Measurements from ENCODE around the gene SLC37A2. TPM values are rescaled to one million over a fixed set of nuclear protein-coding genes. Genes with fewer than 3 reads are reported as not detected.

SLC37A2 gene
- total and polyA plus RNA-seq, 2 experiments from 2014 or later = 0.98 to 1.0 TPM

DNA sequence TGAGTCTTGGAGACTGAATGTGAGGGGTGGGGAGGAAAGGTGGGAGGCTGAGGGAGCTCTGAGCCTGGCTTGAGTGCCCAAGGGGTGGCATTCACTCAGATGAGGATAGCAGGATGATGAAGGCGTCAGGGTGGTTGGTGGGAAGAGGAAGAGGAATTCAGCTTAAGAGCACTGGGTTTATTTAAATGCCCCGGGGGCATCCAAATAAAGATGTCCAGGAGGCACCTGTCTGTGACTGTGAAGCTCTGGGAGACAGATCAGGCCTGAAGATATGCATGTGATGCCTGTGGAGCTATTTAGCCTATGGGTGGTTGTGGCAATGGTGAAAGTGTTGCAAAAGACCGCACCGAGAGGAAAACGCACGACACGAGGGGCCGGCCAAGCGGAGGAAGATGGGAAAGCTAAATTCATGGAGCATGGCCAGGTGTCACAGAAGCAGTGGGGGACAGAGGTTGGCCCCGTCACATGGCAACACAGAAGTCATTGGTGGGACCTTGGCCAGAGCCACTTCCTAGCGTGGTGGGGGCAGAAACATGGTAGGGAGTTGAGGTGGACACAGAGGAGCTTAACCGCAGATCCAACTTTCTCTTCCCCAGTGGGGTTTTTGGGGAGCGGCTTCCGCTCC is 15.5 kb downstream of the SLC37A2 start:
- H3K27me3 ChIP-seq = no peaks in the 10 kb centered on the region
- H3K36me3 ChIP-seq = no peaks in the 10 kb centered on the region
- H3K9me3 ChIP-seq (ENCODE audit: low read depth) = no peaks in the 10 kb centered on the region
- TF ChIP-seq, protein P1, sequence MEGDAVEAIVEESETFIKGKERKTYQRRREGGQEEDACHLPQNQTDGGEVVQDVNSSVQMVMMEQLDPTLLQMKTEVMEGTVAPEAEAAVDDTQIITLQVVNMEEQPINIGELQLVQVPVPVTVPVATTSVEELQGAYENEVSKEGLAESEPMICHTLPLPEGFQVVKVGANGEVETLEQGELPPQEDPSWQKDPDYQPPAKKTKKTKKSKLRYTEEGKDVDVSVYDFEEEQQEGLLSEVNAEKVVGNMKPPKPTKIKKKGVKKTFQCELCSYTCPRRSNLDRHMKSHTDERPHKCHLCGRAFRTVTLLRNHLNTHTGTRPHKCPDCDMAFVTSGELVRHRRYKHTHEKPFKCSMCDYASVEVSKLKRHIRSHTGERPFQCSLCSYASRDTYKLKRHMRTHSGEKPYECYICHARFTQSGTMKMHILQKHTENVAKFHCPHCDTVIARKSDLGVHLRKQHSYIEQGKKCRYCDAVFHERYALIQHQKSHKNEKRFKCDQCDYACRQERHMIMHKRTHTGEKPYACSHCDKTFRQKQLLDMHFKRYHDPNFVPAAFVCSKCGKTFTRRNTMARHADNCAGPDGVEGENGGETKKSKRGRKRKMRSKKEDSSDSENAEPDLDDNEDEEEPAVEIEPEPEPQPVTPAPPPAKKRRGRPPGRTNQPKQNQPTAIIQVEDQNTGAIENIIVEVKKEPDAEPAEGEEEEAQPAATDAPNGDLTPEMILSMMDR (IDR thresholded peaks at IDR 0.05; ENCODE audit: low read depth, low read length) = no peak
- DNase-seq (ENCODE audit: low read depth in 1 of 2, low spot score in 1 of 2) = no peak
- H3K27ac ChIP-seq = no peak overlapping the region
- peaks cover 3% of the 10 kb centered on the region for H3K4me1 ChIP-seq (ENCODE audit: low read depth)
- H3K4me3 ChIP-seq = no peak overlapping the region

DNA sequence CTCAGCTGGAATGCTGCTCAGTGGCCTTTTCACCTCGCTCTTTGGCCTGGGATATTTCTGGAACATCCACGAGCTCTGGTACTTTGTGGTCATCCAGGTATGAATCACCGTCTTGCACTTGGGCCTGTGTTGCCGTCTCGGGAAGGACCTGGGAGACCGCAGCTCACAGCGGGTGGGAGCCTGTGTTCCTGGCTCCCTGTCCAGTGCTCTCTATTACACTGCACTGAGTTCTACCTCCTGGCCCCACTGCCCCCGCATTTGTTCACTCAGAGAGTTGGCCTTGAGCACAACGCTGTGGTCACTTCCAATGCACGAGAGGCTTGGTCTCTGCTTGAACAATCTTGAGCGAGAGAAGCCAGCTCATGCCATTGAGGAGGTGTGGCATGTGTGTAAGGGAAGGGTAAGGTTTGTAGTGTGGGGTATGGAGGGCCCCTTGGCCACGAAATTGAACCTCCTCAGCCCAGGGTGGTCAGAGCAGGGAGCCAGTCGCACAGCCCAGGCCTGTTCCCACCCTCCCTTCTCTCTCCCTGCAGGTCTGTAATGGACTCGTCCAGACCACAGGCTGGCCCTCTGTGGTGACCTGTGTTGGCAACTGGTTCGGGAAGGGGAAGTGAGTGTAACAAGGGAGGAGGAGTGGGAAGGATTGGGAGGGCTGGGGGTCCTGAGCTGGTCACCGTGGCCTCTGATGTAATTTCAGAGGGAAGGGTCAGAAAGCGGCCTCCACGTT is 16.2 kb downstream of the SLC37A2 start:
- H3K36me3 ChIP-seq = no peaks in the 10 kb centered on the region

DNA sequence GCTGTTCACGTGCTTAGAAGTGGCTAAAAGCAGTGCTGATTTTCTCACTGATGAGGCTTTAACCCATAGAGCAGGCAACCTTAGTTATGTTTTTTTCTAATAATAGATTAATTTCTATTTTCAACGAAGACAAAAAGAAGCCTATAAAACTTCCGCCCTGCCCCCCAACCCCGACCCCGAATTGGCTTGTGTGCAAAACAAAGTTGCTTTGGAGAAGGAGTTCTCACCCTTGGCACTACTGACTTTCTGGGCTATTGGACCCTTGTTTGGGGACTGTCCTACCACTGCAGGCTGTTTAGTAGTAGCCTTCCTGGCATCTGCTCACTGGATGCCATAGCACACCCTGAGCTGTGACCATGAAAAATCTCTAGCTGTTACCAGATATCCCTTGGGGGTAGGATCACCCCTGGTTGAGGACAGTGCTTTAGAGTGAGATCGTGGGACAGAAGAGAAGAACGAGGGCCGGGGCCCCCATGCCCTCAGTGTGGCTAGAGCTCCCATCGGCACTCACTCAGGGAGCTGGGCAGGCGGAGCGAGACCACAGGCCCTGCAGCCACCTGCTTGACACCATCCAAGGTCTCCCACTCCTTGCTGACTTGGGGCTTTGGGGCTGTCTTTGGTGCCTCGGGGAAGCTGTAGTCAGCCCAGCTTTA is 16.9 kb downstream of the SLC37A2 start:
- TF ChIP-seq, protein P1 (IDR thresholded peaks at IDR 0.05; ENCODE audit: low read depth, low read length) = no peak
- Histone ChIP-seq H3K27me3 (no peaks in the 10 kb centered on the region), H3K27ac (no peak overlapping the region), H3K4me3 (no peak overlapping the region), H3K9me3 (ENCODE audit: low read depth) (no peaks in the 10 kb centered on the region), H3K36me3 (no peaks in the 10 kb centered on the region), H3K4me1 (ENCODE audit: low read depth) (peaks cover 3% of the 10 kb centered on the region)
- no peak for DNase-seq (ENCODE audit: low read depth in 1 of 2, low spot score in 1 of 2)

More for the DNA sequence above, 16.2 kb downstream of the SLC37A2 start:
- H3K27ac ChIP-seq = no peak overlapping the region
- TF ChIP-seq, protein P1 (IDR thresholded peaks at IDR 0.05; ENCODE audit: low read depth, low read length) = no peak
- H3K4me3 ChIP-seq = no peak overlapping the region
- peaks cover 3% of the 10 kb centered on the region for H3K4me1 ChIP-seq (ENCODE audit: low read depth)
- no peaks in the 10 kb centered on the region for H3K9me3 ChIP-seq (ENCODE audit: low read depth)
- no peak for DNase-seq (ENCODE audit: low read depth in 1 of 2, low spot score in 1 of 2)
- H3K27me3 ChIP-seq = no peaks in the 10 kb centered on the region

DNA sequence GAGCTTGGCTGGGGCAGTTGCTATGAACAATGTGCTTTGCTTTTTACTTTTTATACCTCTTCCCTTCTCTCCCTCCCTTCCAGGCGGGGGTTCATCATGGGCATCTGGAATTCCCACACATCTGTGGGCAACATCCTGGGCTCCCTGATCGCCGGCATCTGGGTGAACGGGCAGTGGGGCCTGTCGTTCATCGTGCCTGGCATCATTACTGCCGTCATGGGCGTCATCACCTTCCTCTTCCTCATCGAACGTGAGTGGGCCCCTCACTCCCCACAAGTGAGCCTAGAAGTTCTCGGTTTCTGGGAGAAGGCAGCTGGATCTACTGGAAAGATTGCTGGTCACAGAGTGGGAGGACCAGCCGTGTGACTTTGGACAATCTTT is 17.4 kb downstream of the SLC37A2 start:
- TF ChIP-seq, protein P1 (IDR thresholded peaks at IDR 0.05; ENCODE audit: low read depth, low read length) = no peak
- no peak for DNase-seq (ENCODE audit: low read depth in 1 of 2, low spot score in 1 of 2)
- H3K36me3 ChIP-seq = no peaks in the 10 kb centered on the region

DNA sequence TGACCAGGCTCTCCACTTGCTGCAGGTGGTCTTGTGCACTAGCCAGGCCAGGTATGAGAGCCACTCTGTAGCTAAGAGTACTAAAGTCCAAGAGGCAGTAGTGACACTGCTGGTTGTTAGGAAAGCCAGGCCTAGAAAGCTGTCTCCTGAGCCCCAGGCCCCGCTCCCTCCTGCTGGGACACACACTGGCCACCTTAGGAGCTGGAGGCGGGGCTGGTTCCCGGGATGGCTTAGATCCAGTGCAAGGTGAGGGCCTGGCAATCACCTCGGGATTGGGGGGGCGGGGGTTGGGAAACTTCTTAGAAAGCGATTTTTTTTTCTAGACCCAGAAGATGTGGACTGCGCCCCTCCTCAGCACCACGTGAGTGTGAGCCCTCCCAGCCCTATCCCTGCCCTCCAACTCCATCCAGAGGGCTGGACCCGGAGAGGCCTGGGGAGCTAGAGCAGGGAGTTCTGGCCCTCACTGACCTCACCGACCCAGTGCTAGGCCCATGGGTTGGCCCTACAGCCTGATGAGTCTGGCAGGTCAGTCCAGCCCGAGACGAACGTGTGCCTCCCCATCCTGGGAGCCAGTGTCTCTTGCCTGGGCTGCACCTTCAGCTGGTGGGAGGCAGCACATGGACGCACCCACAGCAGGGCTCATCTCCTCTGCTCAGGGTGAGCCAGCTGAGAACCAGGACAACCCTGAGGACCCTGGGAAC is 18.1 kb downstream of the SLC37A2 start:
- DNase-seq (ENCODE audit: low read depth in 1 of 2, low spot score in 1 of 2) = no peak
- Histone ChIP-seq H3K9me3 (ENCODE audit: low read depth) (no peaks in the 10 kb centered on the region), H3K4me1 (ENCODE audit: low read depth) (peaks cover 1% of the 10 kb centered on the region), H3K36me3 (no peaks in the 10 kb centered on the region), H3K27ac (no peak overlapping the region), H3K27me3 (no peaks in the 10 kb centered on the region), H3K4me3 (no peak overlapping the region)
- TF ChIP-seq, protein P1 (IDR thresholded peaks at IDR 0.05; ENCODE audit: low read depth, low read length) = no peak

More for the DNA sequence above, 17.4 kb downstream of the SLC37A2 start:
- no peaks in the 10 kb centered on the region for H3K9me3 ChIP-seq (ENCODE audit: low read depth)
- H3K27me3 ChIP-seq = no peaks in the 10 kb centered on the region
- H3K4me3 ChIP-seq = no peak overlapping the region
- peaks cover 3% of the 10 kb centered on the region for H3K4me1 ChIP-seq (ENCODE audit: low read depth)
- H3K27ac ChIP-seq = no peak overlapping the region

Data from cardiac muscle cell (in vitro differentiated cells and primary cell).